Caco-2 (cell line): ENCODE data around the gene MOB3B. TPM values are rescaled to one million over a fixed set of nuclear protein-coding genes. Genes with fewer than 3 reads are reported as not detected.

Experiments
- BruUV-seq: library from RNA; stranded (reverse); fragments of 400-500 nt; replicated peaks from 2 replicates; lab custom pipeline; 2021; lab: Mats Ljungman, UMichigan
- CTCF ChIA-PET: fragments of 300-600 bp; sonication (Branson Sonifier 250); formaldehyde crosslinking; loops from one replicate; lab custom pipeline; 2022; ENCODE audit warnings: antibody characterized with exemption; lab: Charles Lee
- POLR2A ChIA-PET: fragments of 300-600 bp; sonication (Branson Sonifier 250); formaldehyde crosslinking; loops from one replicate; lab custom pipeline; 2022; ENCODE audit warnings: antibody characterized with exemption; lab: Charles Lee
- DNase-seq, 2 experiments: peaks; one replicate each; pipeline versions ENCODE4 v3.0.0 to v3.0.0-alpha.2; 2020 to 2022
- H3K27me3 ChIP-seq: replicated peaks from 2 replicates; pipeline ENCODE4 v1.6.0; 2011; ENCODE audit warnings: low read length; ENCODE audit not compliant: control insufficient read depth, insufficient read depth
- H3K36me3 ChIP-seq: 2 replicates; pipeline ENCODE4 v1.5.1; 2011; ENCODE audit warnings: low read length; ENCODE audit not compliant: control insufficient read depth, insufficient read depth
- H3K4me1 ChIP-seq: fragments of 250-450 bp; sonication (Bioruptor Pico); 2 replicates; pipeline ENCODE4 v1.5.1; 2020; ENCODE audit warnings: mild to moderate bottlenecking
- H3K4me3 ChIP-seq: 2 replicates; pipeline ENCODE4 v1.5.1; 2011; ENCODE audit warnings: low read depth, mild to moderate bottlenecking, control low read depth, low read length
- H3K9me3 ChIP-seq: fragments of 250-450 bp; sonication (Bioruptor Pico); 2 replicates; pipeline ENCODE4 v1.5.1; 2020; ENCODE audit warnings: mild to moderate bottlenecking, moderate library complexity
- H3K27ac Mint-ChIP-seq: one replicate; pipeline ENCODE4 v1.8.0; 2022; ENCODE audit warnings: mixed read lengths; ENCODE audit not compliant: unreplicated experiment
- H3K27me3 Mint-ChIP-seq: one replicate; pipeline ENCODE4 v1.8.0; 2022; ENCODE audit warnings: mixed read lengths; ENCODE audit not compliant: insufficient read depth, unreplicated experiment
- H3K36me3 Mint-ChIP-seq: one replicate; pipeline ENCODE4 v1.8.0; 2022; ENCODE audit warnings: mild to moderate bottlenecking, mixed read lengths; ENCODE audit not compliant: insufficient read depth, unreplicated experiment
- H3K4me1 Mint-ChIP-seq: one replicate; pipeline ENCODE4 v1.8.0; 2022; ENCODE audit warnings: low read depth, mixed read lengths; ENCODE audit not compliant: unreplicated experiment
- H3K4me3 Mint-ChIP-seq: one replicate; pipeline ENCODE4 v1.8.0; 2022; ENCODE audit warnings: mild to moderate bottlenecking, moderate library complexity, mixed read lengths; ENCODE audit not compliant: unreplicated experiment
- H3K9me3 Mint-ChIP-seq: one replicate; pipeline ENCODE4 v1.8.0; 2022; ENCODE audit warnings: mixed read lengths; ENCODE audit not compliant: unreplicated experiment
- intact Hi-C: fragments of 100-400 bp; cut with micrococcal nuclease; formaldehyde crosslinking; loops from one replicate; pipeline ENCODE4 v1.10.0; 2022; ENCODE audit not compliant: unreplicated experiment
- total RNA-seq: library from RNA; stranded (reverse); gene quantifications from 2 replicates; pipeline ENCODE4 v1.2.3, GENCODE V29; 2022
- TF ChIP-seq, protein P1 (sequence below), 2 experiments: fragments of 200-600 bp in 1 of 2; IDR thresholded peaks; 1 replicate in 1 of 2; 2 replicates in 1 of 2; pipeline versions ENCODE4 v1.5.1 to v1.8.0; 2011 to 2022; ENCODE audit warnings: antibody characterized with exemption in 1 of 2, control low read depth in 1 of 2, inconsistent platforms in 1 of 2, low read depth in 1 of 2, low read length in 1 of 2, mild to moderate bottlenecking in 1 of 2, moderate library complexity in 1 of 2; ENCODE audit not compliant: insufficient read depth in 1 of 2, severe bottlenecking in 1 of 2, unreplicated experiment in 1 of 2

MOB3B gene
- total RNA-seq, 1 experiment from 2014 or later: 5.3 TPM

GRCh38 chr9:27572918-27573633, 43.5 kb upstream of the MOB3B start, which contains the start of gene C9orf72:
TSS of gene C9orf72 (minus strand) at chr9:27573481. CDS start at chr9:27567120, 6,361 bp downstream.
- Mint-ChIP-seq H3K4me1 (no peaks in the 10 kb centered on the region), H3K4me3 (peak within 1 kb of the TSS; percentile 92), H3K36me3 (peaks cover 11% of the 10 kb centered on the region), H3K27ac (peak within 1 kb of the TSS; percentile 97), H3K9me3 (peaks cover 3% of the 10 kb centered on the region), H3K27me3 (no peaks in the 10 kb centered on the region)
- Histone ChIP-seq H3K27me3 (no peaks in the 10 kb centered on the region), H3K36me3 (no peaks in the 10 kb centered on the region), H3K4me3 (peak within 1 kb of the TSS; percentile 45), H3K9me3 (no peaks in the 10 kb centered on the region), H3K4me1 (no peaks in the 10 kb centered on the region)
- BruUV-seq: no TSS peak
- ChIA-PET POLR2A (no interaction called here), CTCF (no interaction called here)
- intact Hi-C loops: no loop called here
- peak; percentile 34 to 46 for DNase-seq
- TF ChIP-seq, protein P1, sequence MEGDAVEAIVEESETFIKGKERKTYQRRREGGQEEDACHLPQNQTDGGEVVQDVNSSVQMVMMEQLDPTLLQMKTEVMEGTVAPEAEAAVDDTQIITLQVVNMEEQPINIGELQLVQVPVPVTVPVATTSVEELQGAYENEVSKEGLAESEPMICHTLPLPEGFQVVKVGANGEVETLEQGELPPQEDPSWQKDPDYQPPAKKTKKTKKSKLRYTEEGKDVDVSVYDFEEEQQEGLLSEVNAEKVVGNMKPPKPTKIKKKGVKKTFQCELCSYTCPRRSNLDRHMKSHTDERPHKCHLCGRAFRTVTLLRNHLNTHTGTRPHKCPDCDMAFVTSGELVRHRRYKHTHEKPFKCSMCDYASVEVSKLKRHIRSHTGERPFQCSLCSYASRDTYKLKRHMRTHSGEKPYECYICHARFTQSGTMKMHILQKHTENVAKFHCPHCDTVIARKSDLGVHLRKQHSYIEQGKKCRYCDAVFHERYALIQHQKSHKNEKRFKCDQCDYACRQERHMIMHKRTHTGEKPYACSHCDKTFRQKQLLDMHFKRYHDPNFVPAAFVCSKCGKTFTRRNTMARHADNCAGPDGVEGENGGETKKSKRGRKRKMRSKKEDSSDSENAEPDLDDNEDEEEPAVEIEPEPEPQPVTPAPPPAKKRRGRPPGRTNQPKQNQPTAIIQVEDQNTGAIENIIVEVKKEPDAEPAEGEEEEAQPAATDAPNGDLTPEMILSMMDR (IDR thresholded peaks at IDR 0.05; ENCODE audit: insufficient read depth in 1 of 2, low read depth in 1 of 2, low read length in 1 of 2, severe bottlenecking in 1 of 2, unreplicated experiment in 1 of 2): no peak

GRCh38 chr9:27572566-27572917, 42.9 kb upstream of the MOB3B start:
- no peaks in the 10 kb centered on the region for H3K4me1 Mint-ChIP-seq
- peaks cover 11% of the 10 kb centered on the region for H3K36me3 Mint-ChIP-seq
- CTCF ChIA-PET: no interaction called here
- BruUV-seq: TSS peak; percentile 50
- H3K4me3 Mint-ChIP-seq: peak overlapping the region; percentile 92
- no peaks in the 10 kb centered on the region for H3K36me3 ChIP-seq
- H3K9me3 ChIP-seq: no peaks in the 10 kb centered on the region
- H3K27me3 Mint-ChIP-seq: no peaks in the 10 kb centered on the region
- TF ChIP-seq, protein P1 (IDR thresholded peaks at IDR 0.05; ENCODE audit: insufficient read depth in 1 of 2, low read depth in 1 of 2, low read length in 1 of 2, severe bottlenecking in 1 of 2, unreplicated experiment in 1 of 2): no peak
- no peaks in the 10 kb centered on the region for H3K4me1 ChIP-seq
- H3K27ac Mint-ChIP-seq: no peak overlapping the region
- no peaks in the 10 kb centered on the region for H3K9me3 Mint-ChIP-seq
- intact Hi-C loops: no loop called here
- H3K4me3 ChIP-seq: peak overlapping the region; percentile 45
- no peak for DNase-seq
- no peaks in the 10 kb centered on the region for H3K27me3 ChIP-seq
- POLR2A ChIA-PET: no interaction called here

- no peak overlapping the region for H3K4me3 Mint-ChIP-seq
- DNase-seq: no peak
- CTCF ChIA-PET: no interaction called here
- Histone ChIP-seq H3K4me3 (no peak overlapping the region), H3K36me3 (no peaks in the 10 kb centered on the region), H3K27me3 (no peaks in the 10 kb centered on the region), H3K4me1 (no peaks in the 10 kb centered on the region), H3K9me3 (no peaks in the 10 kb centered on the region)
- no peaks in the 10 kb centered on the region for H3K27me3 Mint-ChIP-seq
- no peak overlapping the region for H3K27ac Mint-ChIP-seq
- BruUV-seq: no TSS peak
- intact Hi-C loops: no loop called here
- H3K36me3 Mint-ChIP-seq: peaks cover 11% of the 10 kb centered on the region
- TF ChIP-seq, protein P1 (IDR thresholded peaks at IDR 0.05; ENCODE audit: insufficient read depth in 1 of 2, low read depth in 1 of 2, low read length in 1 of 2, severe bottlenecking in 1 of 2, unreplicated experiment in 1 of 2): no peak
- H3K9me3 Mint-ChIP-seq: no peaks in the 10 kb centered on the region
- POLR2A ChIA-PET: no interaction called here
- H3K4me1 Mint-ChIP-seq: no peaks in the 10 kb centered on the region
Observed at GRCh38 chr9:27572061-27572460, 42.4 kb upstream of the MOB3B start.
